GM18907 (cell line): ENCODE measurements around the gene BNIP2.
"Not testable (repeated sequence)": the region's sequence is repeated elsewhere in the genome, so short reads cannot be mapped to it uniquely, and the experiment has no call there.

Source experiments
- ATAC-seq: cut with Tn5 transposase; IDR thresholded peaks from one replicate; pipeline ENCODE4 v1.9.1; 2021; ENCODE audit warnings: mild to moderate bottlenecking, moderate library complexity; ENCODE audit not compliant: unreplicated experiment

Gene BNIP2

GRCh38 chr15:59642351-59642750 is 46.8 kb downstream of the BNIP2 start:
- no peak for ATAC-seq

- ATAC-seq: not testable (repeated sequence)
Observed at GRCh38 chr15:59637507-59637906, 51.6 kb downstream of the BNIP2 start.

- ATAC-seq: no peak
Observed at GRCh38 chr15:59636184-59636583, 52.9 kb downstream of the BNIP2 start.

- ATAC-seq: no peak
Observed at GRCh38 chr15:59632714-59633113, 56.4 kb downstream of the BNIP2 start.

GRCh38 chr15:59622289-59622688 is 66.8 kb downstream of the BNIP2 start:
- ATAC-seq: peak; percentile 86

- ATAC-seq: no peak
Observed at GRCh38 chr15:59618406-59618805, 70.7 kb downstream of the BNIP2 start.

GRCh38 chr15:59616379-59616778 is 72.7 kb downstream of the BNIP2 start:
- no peak for ATAC-seq

GRCh38 chr15:59615661-59616060 is 73.5 kb downstream of the BNIP2 start:
- ATAC-seq: no peak

GRCh38 chr15:59614153-59614552 is 75.0 kb downstream of the BNIP2 start:
- no peak for ATAC-seq

- ATAC-seq: peak; percentile 57
Observed at GRCh38 chr15:59611276-59612260, 77.6 kb downstream of the BNIP2 start, which contains the start of gene GCNT3. Gene GCNT3, plus strand, starts transcription at chr15:59611783. Its CDS starts 6,456 bp downstream, at chr15:59618239.

GRCh38 chr15:59609730-59610712 is 79.1 kb downstream of the BNIP2 start:
- ATAC-seq: no peak
